ENCODE results near the gene TLR5.

Gene TLR5

GRCh38 chr1:223106856-223107255 is 36.2 kb downstream of the TLR5 start:
- no peak for DNase-seq

GRCh38 chr1:223105568-223105967 is 37.5 kb downstream of the TLR5 start:
- DNase-seq = no peak

- DNase-seq = peak; percentile 10
These were observed 40.1 kb downstream of the TLR5 start for GRCh38 chr1:223102797-223103533.

- no peak for DNase-seq
These were observed 45.3 kb downstream of the TLR5 start for GRCh38 chr1:223097713-223098112.

- DNase-seq = no peak
These were observed 47.2 kb downstream of the TLR5 start for GRCh38 chr1:223095870-223096269.

GRCh38 chr1:223091896-223092295 is 51.2 kb downstream of the TLR5 start:
- no peak for DNase-seq

- no peak for DNase-seq
These were observed 53.8 kb downstream of the TLR5 start for GRCh38 chr1:223089250-223089649.

- no peak for DNase-seq
These were observed 54.3 kb downstream of the TLR5 start for GRCh38 chr1:223088713-223089240.

- DNase-seq = no peak
These were observed 55.5 kb downstream of the TLR5 start for GRCh38 chr1:223087291-223088255.

- DNase-seq = no peak
These were observed 58.6 kb downstream of the TLR5 start for GRCh38 chr1:223084464-223084866.

- peak; percentile 28 for DNase-seq
These were observed 59.2 kb downstream of the TLR5 start for GRCh38 chr1:223083831-223084230.

GRCh38 chr1:223082914-223083313 is 60.1 kb downstream of the TLR5 start:
- no peak for DNase-seq

GRCh38 chr1:223081181-223081994 is 61.7 kb downstream of the TLR5 start:
- DNase-seq = peak; percentile 88

GRCh38 chr1:223079498-223079897 is 63.5 kb downstream of the TLR5 start:
- no peak for DNase-seq

- no peak for DNase-seq
These were observed 65.7 kb downstream of the TLR5 start for GRCh38 chr1:223077247-223077833.

- DNase-seq = no peak
These were observed 66.7 kb downstream of the TLR5 start for GRCh38 chr1:223076362-223076761.

GRCh38 chr1:223075834-223076233 is 67.2 kb downstream of the TLR5 start:
- no peak for DNase-seq

GRCh38 chr1:223074445-223075300 is 68.4 kb downstream of the TLR5 start:
- no peak for DNase-seq

- DNase-seq = no peak
These were observed 74.0 kb downstream of the TLR5 start for GRCh38 chr1:223068900-223069665.

GRCh38 chr1:223067914-223068313 is 75.1 kb downstream of the TLR5 start:
- DNase-seq = no peak

GRCh38 chr1:223066415-223066814 is 76.6 kb downstream of the TLR5 start:
- DNase-seq = no peak
